Endothelial cell of umbilical vein (primary cell): ENCODE data around the gene TNFSF12. TPM values are rescaled to one million over a fixed set of nuclear protein-coding genes. Genes with fewer than 3 reads are reported as not detected.

Experiments used
- BruUV-seq: library from RNA; stranded (reverse); fragments of 400-500 nt; replicated peaks from 2 replicates; lab custom pipeline; 2021; lab: Mats Ljungman, UMichigan
- CTCF ChIA-PET: fragments of 300-600, 350-600 bp; sonication (Branson Sonifier 250); formaldehyde crosslinking; loops from one replicate; lab custom pipeline; 2021; ENCODE audit warnings: antibody characterized with exemption, inconsistent platforms; lab: Charles Lee
- POLR2A ChIA-PET: fragments of 300-600, 350-600 bp; sonication (Branson Sonifier 250); formaldehyde crosslinking; loops from one replicate; lab custom pipeline; 2021; ENCODE audit warnings: antibody characterized with exemption, inconsistent platforms; lab: Charles Lee
- DNase-seq: peaks from one replicate; pipeline ENCODE4 v3.0.0-alpha.2; 2011; ENCODE audit warnings: low read depth, low spot score
- FAIRE-seq: peaks from 2 replicates; lab custom pipeline; 2011; peaks lifted over from hg19 to GRCh38; lab: Jason Lieb, UNC
- H2AFZ ChIP-seq: 2 replicates; pipeline ENCODE4 v1.6.0; 2012; ENCODE audit warnings: low read depth, low read length, control low read depth, inconsistent platforms
- H3K27ac ChIP-seq: 2 replicates; pipeline ENCODE4 v1.5.1; 2011; ENCODE audit warnings: low read depth, mild to moderate bottlenecking, control low read depth, low read length, moderate library complexity; ENCODE audit not compliant: insufficient read depth
- H3K27me3 ChIP-seq, 2 experiments: 2 replicates each; pipeline versions ENCODE4 v1.6.0 to v1.6.1; 2011; ENCODE audit warnings: low read length in 2 of 2, mixed read lengths in 1 of 2; ENCODE audit not compliant: control insufficient read depth in 2 of 2, insufficient read depth in 2 of 2
- H3K36me3 ChIP-seq, 2 experiments: 2 replicates in 1 of 2; 3 replicates in 1 of 2; pipeline ENCODE4 v1.5.1; 2011; ENCODE audit warnings: low read length in 2 of 2, mild to moderate bottlenecking in 1 of 2, moderate library complexity in 1 of 2; ENCODE audit not compliant: control insufficient read depth in 2 of 2, insufficient read depth in 2 of 2; ENCODE audit errors: extremely low read depth in 1 of 2
- H3K4me1 ChIP-seq: 3 replicates; pipeline ENCODE4 v1.5.1; 2011; ENCODE audit warnings: mild to moderate bottlenecking, low read length; ENCODE audit not compliant: control insufficient read depth, insufficient read depth; ENCODE audit errors: extremely low read depth
- H3K4me2 ChIP-seq: 2 replicates; pipeline ENCODE4 v1.6.1; 2011; ENCODE audit warnings: low read length, control low read depth, mixed read lengths; ENCODE audit not compliant: insufficient read depth
- H3K4me3 ChIP-seq, 3 experiments: fragments of 200-600 bp in 1 of 3; sonication (generic), shearing (Covaris generic) in 1 of 3; replicated peaks in 1 of 3; 2 replicates each; pipeline ENCODE4 v1.5.1; 2011 to 2016; ENCODE audit warnings: control low read depth in 3 of 3, low read length in 3 of 3, mild to moderate bottlenecking in 2 of 3, inconsistent platforms in 1 of 3, low read depth in 1 of 3, moderate library complexity in 1 of 3; ENCODE audit not compliant: insufficient read depth in 1 of 3
- H3K79me2 ChIP-seq: 2 replicates; pipeline ENCODE4 v1.6.0; 2012; ENCODE audit warnings: low read length, inconsistent platforms; ENCODE audit not compliant: control insufficient read depth, insufficient read depth
- H3K9ac ChIP-seq: replicated peaks from 2 replicates; pipeline ENCODE3; 2011; ENCODE audit warnings: low read length, control low read depth; ENCODE audit not compliant: insufficient read depth; ENCODE audit errors: extremely low read depth
- H3K9me1 ChIP-seq: replicated peaks from 3 replicates; pipeline ENCODE4 v1.6.0; 2011; ENCODE audit warnings: mild to moderate bottlenecking, low read length; ENCODE audit not compliant: control insufficient read depth, insufficient read depth; ENCODE audit errors: extremely low read depth
- H3K9me3 ChIP-seq: replicated peaks from 2 replicates; pipeline ENCODE4 v1.5.1; 2012; ENCODE audit warnings: low read length, inconsistent platforms; ENCODE audit not compliant: control insufficient read depth, insufficient read depth
- H4K20me1 ChIP-seq: replicated peaks from 2 replicates; pipeline ENCODE3; 2011; ENCODE audit warnings: mild to moderate bottlenecking, low read length; ENCODE audit not compliant: control insufficient read depth, insufficient read depth; ENCODE audit errors: extremely low read depth
- EZH2 ChIP-seq: IDR thresholded peaks from 2 replicates; pipeline ENCODE4 v1.6.1; 2012; ENCODE audit warnings: borderline replicate concordance, low read depth, mild to moderate bottlenecking, moderate library complexity, low read length, inconsistent platforms; ENCODE audit not compliant: severe bottlenecking
- FOS ChIP-seq: IDR thresholded peaks from 2 replicates; pipeline ENCODE4 v1.6.1; 2011; ENCODE audit warnings: mild to moderate bottlenecking, low read length, moderate library complexity, borderline replicate concordance; ENCODE audit not compliant: insufficient read depth
- GATA2 ChIP-seq: IDR thresholded peaks from 2 replicates; pipeline ENCODE4 v1.7.0; 2011; ENCODE audit warnings: low read depth, mild to moderate bottlenecking, moderate library complexity, mixed read lengths, low read length; ENCODE audit not compliant: insufficient read length, insufficient read depth
- JUN ChIP-seq: IDR thresholded peaks from 2 replicates; pipeline ENCODE4 v1.6.1; 2011; ENCODE audit warnings: borderline replicate concordance, low read depth; ENCODE audit not compliant: insufficient read length, insufficient read depth
- MYC ChIP-seq: IDR thresholded peaks from one replicate; pipeline ENCODE4 v1.6.1; 2011; ENCODE audit warnings: mild to moderate bottlenecking, low read depth, low read length
- POLR2A ChIP-seq: IDR thresholded peaks from 2 replicates; pipeline ENCODE4 v1.6.1; 2012; ENCODE audit warnings: low read depth, mild to moderate bottlenecking, control low read depth, low read length
- POLR2AphosphoS5 ChIP-seq: IDR thresholded peaks from 2 replicates; pipeline ENCODE4 v1.6.1; 2012; ENCODE audit warnings: low read depth, mild to moderate bottlenecking, control low read depth, low read length, moderate library complexity; ENCODE audit not compliant: insufficient read depth
- dilution Hi-C: fragments of 300-500 bp; cut with MboI; formaldehyde crosslinking; loops from one replicate; pipeline ENCODE4 v1.15.0; 2019; ENCODE audit warnings: low sequenced_read_pairs; ENCODE audit not compliant: extremely low pct_ligation_motif_present
- intact Hi-C: fragments of 100-400 bp; cut with micrococcal nuclease; formaldehyde crosslinking; loops from one replicate; pipeline ENCODE4 v1.10.0; 2022
- polyA plus RNA-seq, 4 experiments: library from polyadenylated mRNA; depleted of rRNA in 3 of 4; stranded (reverse) in 3 of 4; unstranded in 1 of 4; fragments of >200 nt; gene quantifications; 2 replicates each; pipeline versions ENCODE4 v1.2.1 to v1.2.3, GENCODE V29; 2011 to 2012; ENCODE audit warnings: missing spikeins in 1 of 4
- total RNA-seq: library from RNA; stranded (reverse); gene quantifications from 2 replicates; pipeline ENCODE4 v1.2.3, GENCODE V29; 2021
- TF ChIP-seq, protein P1 (sequence below): IDR thresholded peaks from 2 replicates; pipeline ENCODE4 v1.6.1; 2011; ENCODE audit not compliant: insufficient read depth, insufficient read length
- TF ChIP-seq, protein P2 (sequence below), 2 donors: IDR thresholded peaks; 1 replicate in 1 of 2; 2 replicates in 1 of 2; pipeline ENCODE4 v1.5.1; 2011; ENCODE audit warnings: low read length in 2 of 2, mild to moderate bottlenecking in 2 of 2, moderate library complexity in 2 of 2, control low read depth in 1 of 2, inconsistent platforms in 1 of 2, low read depth in 1 of 2; ENCODE audit not compliant: insufficient read depth in 1 of 2; ENCODE audit errors: extremely low read depth in 1 of 2

The TNFSF12 gene
- total and polyA plus RNA-seq, 2 donors (not counting 3 experiments of a cell fraction or from before 2014, with no cell fraction given) = 28.4 to 39.4 TPM

- H3K9ac ChIP-seq = no peak overlapping the region
- intact Hi-C loops = no loop called here
- H3K4me3 ChIP-seq = no peak overlapping the region
- H3K9me3 ChIP-seq = no peaks in the 10 kb centered on the region
- H3K27me3 ChIP-seq = no peaks in the 10 kb centered on the region
- H3K27ac ChIP-seq = no peak overlapping the region
- no peak overlapping the region for H2AFZ ChIP-seq
- TF ChIP-seq FOS (no peak), POLR2A (no peak), POLR2AphosphoS5 (no peak), GATA2 (no peak), EZH2 (no peak), MYC (no peak), JUN (no peak)
- TF ChIP-seq, protein P1, sequence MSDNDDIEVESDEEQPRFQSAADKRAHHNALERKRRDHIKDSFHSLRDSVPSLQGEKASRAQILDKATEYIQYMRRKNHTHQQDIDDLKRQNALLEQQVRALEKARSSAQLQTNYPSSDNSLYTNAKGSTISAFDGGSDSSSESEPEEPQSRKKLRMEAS = no peak
- TF ChIP-seq, protein P2, sequence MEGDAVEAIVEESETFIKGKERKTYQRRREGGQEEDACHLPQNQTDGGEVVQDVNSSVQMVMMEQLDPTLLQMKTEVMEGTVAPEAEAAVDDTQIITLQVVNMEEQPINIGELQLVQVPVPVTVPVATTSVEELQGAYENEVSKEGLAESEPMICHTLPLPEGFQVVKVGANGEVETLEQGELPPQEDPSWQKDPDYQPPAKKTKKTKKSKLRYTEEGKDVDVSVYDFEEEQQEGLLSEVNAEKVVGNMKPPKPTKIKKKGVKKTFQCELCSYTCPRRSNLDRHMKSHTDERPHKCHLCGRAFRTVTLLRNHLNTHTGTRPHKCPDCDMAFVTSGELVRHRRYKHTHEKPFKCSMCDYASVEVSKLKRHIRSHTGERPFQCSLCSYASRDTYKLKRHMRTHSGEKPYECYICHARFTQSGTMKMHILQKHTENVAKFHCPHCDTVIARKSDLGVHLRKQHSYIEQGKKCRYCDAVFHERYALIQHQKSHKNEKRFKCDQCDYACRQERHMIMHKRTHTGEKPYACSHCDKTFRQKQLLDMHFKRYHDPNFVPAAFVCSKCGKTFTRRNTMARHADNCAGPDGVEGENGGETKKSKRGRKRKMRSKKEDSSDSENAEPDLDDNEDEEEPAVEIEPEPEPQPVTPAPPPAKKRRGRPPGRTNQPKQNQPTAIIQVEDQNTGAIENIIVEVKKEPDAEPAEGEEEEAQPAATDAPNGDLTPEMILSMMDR (IDR thresholded peaks at IDR 0.05; ENCODE audit: extremely low read depth in 1 of 2, insufficient read depth in 1 of 2, low read depth in 1 of 2, low read length in 2 of 2) = no peak
- no TSS peak for BruUV-seq
- peaks cover 35% of the 10 kb centered on the region for H3K79me2 ChIP-seq
- CTCF ChIA-PET = interaction anchor here (0.8 to 1.9 kb wide), 4 partner anchors 9 to 56 kb away, joined by 3 to 11 read pairs (median 4); partner anchors contain the start of gene SOX15
- H3K4me2 ChIP-seq = no peak overlapping the region
- no peak for FAIRE-seq
- H3K4me1 ChIP-seq = peaks cover 13% of the 10 kb centered on the region
- no peaks in the 10 kb centered on the region for H4K20me1 ChIP-seq
- no peak for DNase-seq
- dilution Hi-C loops = no loop called here
- no peaks in the 10 kb centered on the region for H3K9me1 ChIP-seq
- POLR2A ChIA-PET = no interaction called here
- peaks cover 11 to 37% of the 10 kb centered on the region in 2 experiments for H3K36me3 ChIP-seq
These were observed 20.7 kb downstream of the TNFSF12 start for GRCh38 chr17:7569571-7569970.
